ENCODE results near the gene GRM7.

The GRM7 gene

GRCh38 chr3:7739754-7740153 lies 878.8 kb downstream of the GRM7 start:
- ChIA-PET POLR2A (ENCODE audit: low non-redundant PET) (no interaction called here), CTCF (no interaction called here)
- TF ChIP-seq, protein P1, sequence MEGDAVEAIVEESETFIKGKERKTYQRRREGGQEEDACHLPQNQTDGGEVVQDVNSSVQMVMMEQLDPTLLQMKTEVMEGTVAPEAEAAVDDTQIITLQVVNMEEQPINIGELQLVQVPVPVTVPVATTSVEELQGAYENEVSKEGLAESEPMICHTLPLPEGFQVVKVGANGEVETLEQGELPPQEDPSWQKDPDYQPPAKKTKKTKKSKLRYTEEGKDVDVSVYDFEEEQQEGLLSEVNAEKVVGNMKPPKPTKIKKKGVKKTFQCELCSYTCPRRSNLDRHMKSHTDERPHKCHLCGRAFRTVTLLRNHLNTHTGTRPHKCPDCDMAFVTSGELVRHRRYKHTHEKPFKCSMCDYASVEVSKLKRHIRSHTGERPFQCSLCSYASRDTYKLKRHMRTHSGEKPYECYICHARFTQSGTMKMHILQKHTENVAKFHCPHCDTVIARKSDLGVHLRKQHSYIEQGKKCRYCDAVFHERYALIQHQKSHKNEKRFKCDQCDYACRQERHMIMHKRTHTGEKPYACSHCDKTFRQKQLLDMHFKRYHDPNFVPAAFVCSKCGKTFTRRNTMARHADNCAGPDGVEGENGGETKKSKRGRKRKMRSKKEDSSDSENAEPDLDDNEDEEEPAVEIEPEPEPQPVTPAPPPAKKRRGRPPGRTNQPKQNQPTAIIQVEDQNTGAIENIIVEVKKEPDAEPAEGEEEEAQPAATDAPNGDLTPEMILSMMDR (conservative IDR thresholded peaks at IDR 0.05; ENCODE audit: low read depth), result no peak
- no peak overlapping the region for H3K27ac ChIP-seq
- DNase-seq (ENCODE audit: low spot score), result no peak

DNA sequence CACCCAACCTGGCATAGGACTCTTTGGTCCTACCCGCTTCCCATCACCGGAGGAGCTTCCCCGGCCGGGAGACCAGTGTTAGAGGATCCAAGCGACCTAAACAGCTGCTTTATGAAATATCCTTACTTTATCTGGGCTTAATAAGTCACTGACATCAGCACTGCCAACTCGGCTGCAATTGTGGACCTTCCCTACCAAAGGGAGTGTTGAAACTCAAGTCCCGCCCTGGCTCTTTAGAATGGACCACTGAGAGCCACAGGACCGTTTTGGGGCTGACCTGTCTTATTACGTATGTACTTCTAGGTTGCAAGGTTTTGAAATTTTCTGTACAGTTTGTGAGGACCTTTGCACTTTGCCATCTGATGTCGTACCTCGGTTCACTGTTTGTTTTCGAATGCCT lies 879.5 kb downstream of the GRM7 start:
- TF ChIP-seq, protein P1 (conservative IDR thresholded peaks at IDR 0.05; ENCODE audit: low read depth), result no peak
- H3K27ac ChIP-seq, result no peak overlapping the region
- DNase-seq (ENCODE audit: low spot score), result no peak
- CTCF ChIA-PET, result no interaction called here
- POLR2A ChIA-PET (ENCODE audit: low non-redundant PET), result no interaction called here

- TF ChIP-seq, protein P1 (conservative IDR thresholded peaks at IDR 0.05; ENCODE audit: low read depth), result no peak
- ChIA-PET CTCF (interaction anchor here (0.6 kb wide), 1 partner anchor 583 kb away, joined by 3 read pairs; no protein-coding TSS in a partner anchor), POLR2A (ENCODE audit: low non-redundant PET) (no interaction called here)
- no peak for DNase-seq (ENCODE audit: low spot score)
- no peak overlapping the region for H3K27ac ChIP-seq
Measured at GRCh38 chr3:7744850-7745249, 883.9 kb downstream of the GRM7 start.

GRCh38 chr3:7745711-7746110 lies 884.8 kb downstream of the GRM7 start:
- TF ChIP-seq, protein P1 (conservative IDR thresholded peaks at IDR 0.05; ENCODE audit: low read depth), result no peak
- CTCF ChIA-PET, result no interaction called here

DNA sequence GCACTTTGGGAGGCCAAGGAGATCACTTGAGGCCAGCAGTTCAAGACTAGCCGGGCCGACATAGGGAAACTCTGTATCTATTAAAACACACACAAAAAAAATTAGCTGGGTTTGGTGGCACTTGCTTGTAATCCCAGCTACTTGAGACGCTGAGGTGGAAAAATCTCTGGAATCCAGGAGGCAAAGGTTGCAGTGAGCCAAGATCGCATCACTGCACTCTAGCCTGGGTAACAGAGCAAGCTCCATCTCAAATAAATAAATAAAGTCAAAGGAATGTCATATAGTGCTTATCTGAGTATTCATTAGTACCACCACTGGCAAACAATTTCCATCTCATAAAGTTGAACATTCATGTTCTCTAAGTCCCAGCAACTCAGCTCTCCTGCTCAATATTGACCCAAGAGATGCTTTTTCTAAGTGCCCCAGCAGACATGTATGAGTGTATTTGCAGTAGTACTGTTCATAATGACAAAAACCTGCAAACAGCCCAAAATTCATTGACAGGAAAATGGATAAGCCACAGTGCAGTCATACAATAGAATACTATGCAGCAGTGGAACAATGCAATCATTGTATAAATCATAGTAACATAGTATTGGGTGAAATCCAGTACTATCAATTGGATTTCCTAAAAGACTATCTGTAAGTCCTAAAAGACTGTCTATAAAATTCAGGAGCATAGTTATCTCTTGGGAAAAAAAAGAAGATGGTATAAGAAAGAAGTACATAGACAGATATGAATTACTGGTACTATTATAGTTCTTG lies 889.2 kb downstream of the GRM7 start:
- TF ChIP-seq, protein P1 (conservative IDR thresholded peaks at IDR 0.05; ENCODE audit: low read depth), result no peak
- no peak overlapping the region for H3K27ac ChIP-seq
- CTCF ChIA-PET, result no interaction called here
- POLR2A ChIA-PET (ENCODE audit: low non-redundant PET), result no interaction called here
- DNase-seq (ENCODE audit: low spot score), result no peak

More at GRCh38 chr3:7745711-7746110, 884.8 kb downstream of the GRM7 start:
- DNase-seq (ENCODE audit: low spot score), result no peak
- H3K27ac ChIP-seq, result no peak overlapping the region
- POLR2A ChIA-PET (ENCODE audit: low non-redundant PET), result no interaction called here

DNA sequence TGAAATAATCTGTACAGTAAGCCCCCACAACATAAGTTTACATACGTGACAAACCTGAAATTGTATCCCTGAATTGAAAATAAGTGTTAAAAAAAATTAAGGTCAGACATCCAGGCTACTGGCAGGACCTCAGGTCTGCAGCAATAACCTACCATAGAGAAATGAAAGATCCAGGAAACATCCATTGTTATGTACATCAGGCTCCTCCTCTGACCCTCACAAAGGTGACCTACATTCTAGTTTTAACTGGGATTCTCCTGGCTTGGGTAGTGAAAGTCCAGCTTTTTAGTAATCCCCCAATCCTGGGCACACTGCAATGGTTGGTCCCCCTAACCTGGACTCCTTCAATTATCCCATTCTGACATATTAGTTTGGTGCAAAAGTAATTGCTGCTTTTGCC lies 891.1 kb downstream of the GRM7 start:
- POLR2A ChIA-PET (ENCODE audit: low non-redundant PET), result no interaction called here
- no peak for DNase-seq (ENCODE audit: low spot score)
- CTCF ChIA-PET, result no interaction called here
- no peak overlapping the region for H3K27ac ChIP-seq
- TF ChIP-seq, protein P1 (conservative IDR thresholded peaks at IDR 0.05; ENCODE audit: low read depth), result no peak

Data from RWPE1 (cell line).